Mucosa of rectum (tissue), 2 donors: ENCODE data around the gene BOLA2.
"Not testable (repeated sequence)": the region's sequence is repeated elsewhere in the genome, so short reads cannot be mapped to it uniquely, and the experiment has no call there.

Source experiments
- H3K27ac ChIP-seq, 2 donors: one replicate each; pipeline ENCODE4 v1.7.0; 2013; ENCODE audit warnings: inconsistent platforms in 2 of 2, low read depth in 2 of 2, low read length in 2 of 2
- H3K27me3 ChIP-seq, 2 donors: one replicate each; pipeline ENCODE4 v1.7.0; 2013; ENCODE audit warnings: low read length in 2 of 2; ENCODE audit not compliant: control insufficient read depth in 2 of 2, insufficient read depth in 2 of 2
- H3K36me3 ChIP-seq, 2 donors: one replicate each; pipeline ENCODE4 v1.7.0; 2013; ENCODE audit warnings: low read length in 2 of 2; ENCODE audit not compliant: control insufficient read depth in 2 of 2, insufficient read depth in 2 of 2
- H3K4me1 ChIP-seq, 2 donors: one replicate each; pipeline ENCODE4 v1.7.0; 2013; ENCODE audit warnings: low read length in 2 of 2, mild to moderate bottlenecking in 1 of 2; ENCODE audit not compliant: control insufficient read depth in 2 of 2, insufficient read depth in 2 of 2
- H3K4me3 ChIP-seq, 2 donors: one replicate each; pipeline ENCODE4 v1.7.0; 2013; ENCODE audit warnings: low read length in 2 of 2
- H3K9ac ChIP-seq, 2 donors: one replicate each; pipeline ENCODE4 v1.7.0; 2013; ENCODE audit warnings: low read length in 2 of 2, low read depth in 1 of 2, mild to moderate bottlenecking in 1 of 2
- H3K9me3 ChIP-seq, 2 donors: one replicate each; pipeline ENCODE4 v1.7.0; 2013; ENCODE audit warnings: low read length in 2 of 2; ENCODE audit not compliant: control insufficient read depth in 2 of 2
- donor health status: healthy.
- donor health status: Normal muscosa, but diverticular disease.

The BOLA2 gene

DNA sequence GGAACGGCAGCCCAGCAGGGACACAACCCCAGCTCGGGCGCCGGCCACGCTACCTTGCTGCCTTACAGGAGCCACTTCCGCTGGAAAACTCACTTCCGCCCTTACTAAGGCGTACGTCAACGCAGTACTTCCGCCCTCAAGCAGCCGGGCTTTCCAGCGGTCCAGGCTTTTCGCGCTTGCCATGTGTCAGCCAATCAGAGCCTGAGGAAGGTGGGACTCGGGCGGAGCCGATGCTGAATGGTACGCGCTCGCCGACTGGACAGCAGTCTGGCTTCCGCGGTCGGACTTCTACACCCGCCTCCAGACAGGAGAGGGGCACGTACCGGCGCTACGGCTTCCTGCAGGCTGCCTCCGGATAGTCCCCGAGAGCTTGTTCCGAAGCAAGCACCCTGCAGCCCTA is at the start of gene BOLA2, which contains the start of gene SLX1B:
TSS of gene BOLA2 (minus strand) at position 83 of the 400 bp plus-strand sequence. CDS start 98 bp downstream, outside the sequence.
TSS of gene SLX1B (plus strand) at position 265 of the 400 bp plus-strand sequence.
- H3K9ac ChIP-seq, H3K27me3 ChIP-seq, H3K9me3 ChIP-seq, H3K36me3 ChIP-seq, H3K27ac ChIP-seq, H3K4me1 ChIP-seq, H3K4me3 ChIP-seq: not testable (repeated sequence)

DNA sequence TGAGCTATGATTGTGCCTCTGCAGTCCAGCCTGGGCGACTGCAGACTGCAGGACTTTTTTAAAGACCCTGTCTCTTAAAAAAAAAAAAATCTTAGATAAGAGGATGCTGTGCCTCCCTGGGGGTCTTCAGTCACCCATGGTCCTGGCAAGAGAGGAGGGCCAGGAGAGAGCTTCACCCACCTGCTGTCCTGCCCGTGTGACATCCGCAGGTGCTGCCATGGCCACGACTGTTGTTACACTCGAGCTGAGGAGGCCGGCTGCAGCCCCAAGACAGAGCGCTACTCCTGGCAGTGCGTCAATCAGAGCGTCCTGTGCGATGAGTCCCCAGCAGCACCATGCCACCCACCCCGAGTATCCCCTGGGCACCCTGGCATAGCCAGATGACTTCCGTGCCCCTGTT is 28.1 kb upstream of the BOLA2 start:
- H3K27me3 ChIP-seq, H3K36me3 ChIP-seq, H3K27ac ChIP-seq, H3K4me1 ChIP-seq, H3K4me3 ChIP-seq, H3K9ac ChIP-seq, H3K9me3 ChIP-seq: not testable (repeated sequence)

DNA sequence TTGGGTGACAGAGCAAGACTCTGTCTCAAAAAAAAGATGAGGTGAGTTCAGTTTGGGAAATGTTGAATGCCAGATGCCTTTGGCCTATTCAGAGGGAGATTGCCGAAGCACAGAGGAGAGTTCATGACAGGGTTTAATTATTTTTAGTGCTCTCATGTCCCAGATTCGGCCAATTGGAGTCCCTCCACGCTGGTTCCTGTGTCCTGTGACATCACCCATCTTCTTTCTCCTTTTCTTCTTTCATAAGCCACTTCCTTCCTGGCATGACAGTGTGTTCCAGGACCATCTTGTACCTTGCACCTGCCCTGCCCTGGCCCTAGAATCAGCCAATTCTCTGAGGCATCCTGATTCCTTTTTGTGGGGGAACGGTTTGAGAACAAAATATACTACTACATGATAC is 17.9 kb upstream of the BOLA2 start:
- H3K9ac ChIP-seq, H3K9me3 ChIP-seq: not testable (repeated sequence)

DNA sequence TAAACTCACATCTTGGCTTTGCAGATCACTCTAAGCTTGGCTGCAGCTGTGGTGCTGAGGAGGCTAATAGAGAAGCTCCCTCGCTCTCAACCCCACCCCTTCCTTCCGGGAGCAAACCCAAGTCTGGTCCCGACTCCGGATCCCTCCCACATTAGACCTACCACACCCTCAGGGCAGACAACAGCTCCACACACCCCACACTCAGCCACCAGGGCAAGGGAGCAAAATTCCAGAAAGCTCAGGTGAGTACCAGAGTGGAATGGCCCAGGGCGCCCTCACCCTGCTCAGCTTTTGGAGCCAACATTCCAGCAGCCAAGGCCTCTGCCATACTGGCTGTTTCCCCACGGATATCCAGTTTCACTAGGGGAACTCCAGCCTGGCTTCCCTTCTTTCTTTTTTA is 15.5 kb upstream of the BOLA2 start:
- not testable (repeated sequence) for H3K27me3 ChIP-seq, H3K27ac ChIP-seq, H3K36me3 ChIP-seq, H3K4me3 ChIP-seq, H3K4me1 ChIP-seq, H3K9ac ChIP-seq, H3K9me3 ChIP-seq

More for the DNA sequence above, 17.9 kb upstream of the BOLA2 start:
- H3K36me3 ChIP-seq, H3K27ac ChIP-seq, H3K27me3 ChIP-seq, H3K4me1 ChIP-seq, H3K4me3 ChIP-seq: not testable (repeated sequence)

DNA sequence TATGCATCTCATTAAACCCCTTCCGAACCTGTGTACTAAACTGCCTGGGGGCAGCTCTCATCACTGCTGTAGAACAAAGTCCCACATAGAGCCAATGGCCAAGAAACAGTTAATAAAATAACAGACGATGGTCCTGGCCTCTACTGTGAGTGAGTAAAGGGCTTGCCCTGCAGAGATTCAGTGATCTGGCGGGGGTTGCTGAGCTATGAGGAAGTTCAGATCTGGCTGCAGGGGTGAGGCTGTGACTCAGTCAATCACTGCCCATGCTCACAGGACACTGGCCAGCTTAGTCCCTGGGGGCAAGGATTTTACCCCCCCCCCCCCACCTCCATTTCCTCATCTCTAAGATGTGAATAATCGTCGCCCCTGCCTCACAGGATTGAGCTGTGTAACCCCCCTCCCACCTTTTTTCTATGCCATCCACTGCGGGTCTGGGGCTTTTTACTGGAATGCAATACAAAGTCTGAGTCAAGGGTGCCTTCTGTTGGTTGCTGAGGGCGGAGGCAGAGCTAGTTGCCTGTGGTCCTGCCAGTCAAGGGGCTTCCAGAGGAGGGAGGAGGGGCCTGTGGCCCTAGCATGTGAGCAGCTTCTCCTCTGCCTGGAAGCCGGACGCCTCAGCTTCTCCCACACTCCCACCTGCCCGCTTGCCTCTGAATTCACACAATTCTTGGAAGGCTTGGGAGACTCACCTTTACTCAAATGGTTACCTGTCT is 13.7 kb upstream of the BOLA2 start:
- not testable (repeated sequence) for H3K27me3 ChIP-seq, H3K36me3 ChIP-seq, H3K4me1 ChIP-seq, H3K4me3 ChIP-seq, H3K9ac ChIP-seq, H3K27ac ChIP-seq, H3K9me3 ChIP-seq

DNA sequence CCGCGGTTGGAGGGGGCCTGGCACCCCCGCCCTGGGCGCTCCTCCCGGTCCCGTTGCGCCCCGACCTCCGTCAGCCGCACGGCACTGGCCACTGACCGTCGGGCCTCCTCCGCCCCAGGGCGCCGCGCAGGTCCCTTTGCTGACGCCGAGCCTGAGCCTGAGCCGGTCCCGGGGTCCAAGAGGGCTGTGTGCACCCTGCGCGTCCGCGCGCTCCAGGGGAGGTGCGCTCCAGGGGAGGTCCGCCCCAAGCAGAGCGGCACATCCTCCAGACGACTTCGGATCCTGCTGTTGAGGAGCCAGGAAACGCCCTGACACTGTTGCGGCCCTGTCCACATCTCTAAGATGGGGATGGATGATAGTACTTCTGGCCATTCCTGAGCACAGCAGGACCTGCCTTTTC is 12.8 kb upstream of the BOLA2 start:
- not testable (repeated sequence) for H3K4me1 ChIP-seq, H3K36me3 ChIP-seq, H3K9me3 ChIP-seq, H3K9ac ChIP-seq, H3K27ac ChIP-seq, H3K4me3 ChIP-seq, H3K27me3 ChIP-seq

DNA sequence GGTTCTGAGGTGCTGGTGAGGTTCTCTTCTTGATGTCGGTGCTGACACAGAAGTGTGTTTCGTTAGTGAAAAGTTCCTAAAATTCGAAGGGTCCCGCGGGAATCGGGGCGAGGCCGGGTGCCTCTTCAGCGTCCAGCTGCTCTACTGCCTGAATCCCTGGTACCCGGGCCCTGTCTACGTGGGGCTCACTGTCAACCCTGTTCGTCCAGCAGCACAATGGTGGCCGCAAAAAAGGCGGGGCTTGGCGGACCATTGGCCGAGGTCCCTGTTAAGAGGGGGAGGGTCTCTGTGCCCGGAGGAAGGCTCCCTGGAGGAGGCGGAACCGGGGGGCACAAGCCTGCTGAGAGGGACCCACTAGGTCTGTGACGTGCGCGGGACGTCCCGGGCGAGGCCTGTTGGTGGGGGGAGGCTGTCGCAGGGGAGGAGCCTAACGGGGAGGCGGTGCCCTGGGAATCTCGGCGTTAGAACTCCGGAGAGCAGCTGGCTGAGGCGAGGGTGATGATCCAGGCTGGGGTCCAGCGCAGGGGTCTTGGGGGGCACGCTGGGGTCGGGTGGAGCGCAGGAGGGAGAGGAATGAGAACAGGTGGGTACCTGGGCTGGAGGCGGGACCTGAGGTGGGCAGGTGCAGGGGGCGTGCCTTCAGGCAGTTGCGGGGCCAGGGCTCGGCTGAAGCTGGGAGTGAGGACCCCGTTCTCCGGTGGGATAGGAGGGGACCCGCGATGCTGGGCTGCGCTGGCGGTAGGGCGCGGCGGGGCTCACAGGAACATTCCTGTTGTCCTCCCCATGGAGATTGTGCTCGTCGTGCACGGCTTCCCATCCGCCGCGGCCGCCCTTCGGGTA is 12.1 kb upstream of the BOLA2 start:
- H3K4me3 ChIP-seq, H3K9me3 ChIP-seq, H3K27ac ChIP-seq, H3K4me1 ChIP-seq, H3K9ac ChIP-seq, H3K27me3 ChIP-seq, H3K36me3 ChIP-seq: not testable (repeated sequence)

DNA sequence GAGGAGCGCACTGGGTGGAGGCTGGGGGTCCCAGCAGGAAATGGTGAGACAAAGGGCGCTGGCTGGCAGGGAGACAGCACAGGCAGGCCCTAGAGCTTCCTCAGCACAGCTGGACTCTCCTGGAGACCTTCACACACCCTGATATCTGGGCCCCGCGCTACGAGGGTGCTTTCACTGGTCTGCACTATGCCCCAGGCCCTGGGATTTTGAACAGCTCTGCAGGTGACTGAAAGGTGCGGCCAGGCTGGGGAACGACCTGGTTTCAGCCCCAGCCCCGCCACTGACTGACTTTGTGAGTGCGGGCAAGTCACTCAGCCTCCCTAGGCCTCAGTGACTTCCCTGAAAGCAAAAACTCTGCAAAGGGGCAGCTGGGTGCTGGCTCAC is 6.5 kb upstream of the BOLA2 start:
- H3K4me1 ChIP-seq, H3K27ac ChIP-seq, H3K9me3 ChIP-seq, H3K27me3 ChIP-seq, H3K9ac ChIP-seq, H3K36me3 ChIP-seq, H3K4me3 ChIP-seq: not testable (repeated sequence)

DNA sequence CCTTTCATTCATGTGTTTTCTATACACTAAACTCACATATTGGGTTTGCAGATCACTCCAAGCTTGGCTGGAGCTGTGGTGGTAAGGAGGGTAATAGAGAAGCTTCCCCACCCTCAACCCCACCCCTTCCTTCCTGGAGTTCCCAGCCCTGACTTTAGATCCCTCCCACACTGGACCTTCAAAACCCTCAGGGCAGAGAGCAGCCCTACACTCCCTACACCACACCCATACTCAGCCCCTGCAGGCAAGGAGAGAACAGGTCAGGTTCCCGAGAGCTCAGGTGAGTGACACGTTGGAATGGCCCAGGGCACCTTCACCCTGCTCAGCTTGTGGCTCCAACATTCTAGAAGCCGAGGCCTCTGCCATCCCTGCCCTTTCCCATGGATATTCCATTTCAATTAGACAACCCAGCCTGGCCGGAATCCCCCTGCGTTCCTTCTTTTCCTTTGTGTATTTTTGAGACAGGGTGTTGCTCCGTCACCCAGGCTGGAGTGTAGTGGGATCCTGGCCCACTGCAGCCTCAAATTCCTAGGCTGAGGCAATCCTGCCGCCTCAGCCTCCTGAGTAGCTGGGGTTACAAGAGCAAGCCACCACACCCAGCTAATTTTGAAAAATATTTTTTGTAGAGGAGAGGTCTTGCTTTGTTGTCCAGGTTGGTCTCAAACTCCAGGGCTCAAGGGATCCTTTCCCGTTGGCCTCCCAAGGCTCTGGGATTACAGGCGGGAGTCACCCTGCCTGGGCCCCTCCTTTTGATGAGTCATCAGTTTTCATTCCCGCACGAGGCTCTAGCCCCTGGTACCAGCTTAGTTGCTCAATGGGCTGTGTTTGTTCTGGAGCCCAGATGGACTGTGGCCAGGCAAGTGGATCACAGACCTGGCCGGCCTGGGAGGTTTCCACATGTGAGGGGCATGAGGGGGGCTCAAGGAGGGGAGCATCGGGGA is 5.8 kb upstream of the BOLA2 start, which contains the start of gene SULT1A4:
TSS of gene SULT1A4 (plus strand) at position 208 of the 941 bp plus-strand sequence. CDS start 1,473 bp downstream, outside the sequence.
- H3K9ac ChIP-seq, H3K27me3 ChIP-seq, H3K36me3 ChIP-seq, H3K9me3 ChIP-seq, H3K27ac ChIP-seq, H3K4me1 ChIP-seq, H3K4me3 ChIP-seq: not testable (repeated sequence)

DNA sequence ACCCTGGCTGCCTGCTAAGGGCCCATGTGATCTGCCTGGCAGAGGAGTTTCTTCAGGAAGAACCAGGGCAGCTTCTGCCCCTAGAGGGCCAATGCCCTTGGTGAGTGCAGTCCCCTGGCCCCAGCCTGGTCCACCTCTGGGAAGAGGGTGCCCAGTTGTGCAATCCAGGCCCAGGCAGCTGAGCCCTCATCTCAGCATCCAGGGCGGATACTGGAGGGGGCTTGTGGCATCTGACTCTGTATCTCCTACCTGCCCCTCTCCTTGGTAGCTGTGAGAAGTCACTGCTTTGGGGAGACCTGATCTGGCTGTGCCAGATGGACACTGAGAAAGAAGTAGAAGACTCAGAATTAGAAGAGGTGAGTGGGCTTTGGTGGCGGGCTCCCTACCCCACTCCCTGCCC is 3.5 kb upstream of the BOLA2 start:
- not testable (repeated sequence) for H3K9me3 ChIP-seq, H3K27ac ChIP-seq, H3K4me1 ChIP-seq, H3K4me3 ChIP-seq, H3K36me3 ChIP-seq, H3K9ac ChIP-seq, H3K27me3 ChIP-seq
